ENCODE results near the gene DDX27.
"Not testable (repeated sequence)": the region's sequence is repeated elsewhere in the genome, so short reads cannot be mapped to it uniquely, and the experiment has no call there.

DDX27 gene

DNA sequence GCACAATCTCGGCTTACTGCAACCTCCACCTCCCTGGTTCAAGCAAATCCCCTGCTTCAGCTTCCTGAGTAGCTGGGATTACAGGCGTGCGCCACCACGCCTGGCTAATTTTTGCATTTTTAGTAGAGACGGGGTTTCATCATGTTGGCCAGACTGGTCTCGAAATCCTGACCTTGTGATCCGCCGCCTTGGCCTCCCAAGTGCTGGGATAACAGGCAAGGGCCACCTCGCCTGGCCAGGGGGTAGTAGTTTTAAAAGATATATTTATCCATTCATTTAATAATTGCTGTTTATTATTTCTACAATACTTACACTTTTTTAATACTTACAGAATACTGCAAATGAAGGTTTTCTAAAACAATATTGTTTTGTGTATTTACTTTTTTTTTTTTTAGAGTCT lies 15.5 kb upstream of the DDX27 start:
- no peak for DNase-seq

DNA sequence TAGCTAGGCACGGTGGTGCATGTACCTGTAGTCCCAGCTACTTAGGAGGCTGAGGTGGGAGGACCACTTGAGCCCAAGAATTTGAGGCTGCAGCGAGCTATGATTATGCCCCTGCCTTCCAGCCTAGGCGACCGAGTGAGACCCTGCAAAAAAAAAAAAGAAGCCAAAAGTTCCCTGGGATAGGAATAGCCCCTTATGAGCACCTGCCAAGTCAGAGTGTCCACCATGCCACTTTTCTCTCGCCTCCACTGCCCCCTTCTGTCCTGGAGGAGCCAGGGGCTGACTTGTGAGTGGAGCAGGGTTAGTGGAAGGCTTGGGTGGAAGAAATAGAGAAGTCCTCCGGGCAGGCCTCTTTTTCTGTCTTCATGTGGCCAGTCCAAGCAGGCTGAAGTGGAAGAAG lies 12.1 kb upstream of the DDX27 start:
- no peak for DNase-seq

DNA sequence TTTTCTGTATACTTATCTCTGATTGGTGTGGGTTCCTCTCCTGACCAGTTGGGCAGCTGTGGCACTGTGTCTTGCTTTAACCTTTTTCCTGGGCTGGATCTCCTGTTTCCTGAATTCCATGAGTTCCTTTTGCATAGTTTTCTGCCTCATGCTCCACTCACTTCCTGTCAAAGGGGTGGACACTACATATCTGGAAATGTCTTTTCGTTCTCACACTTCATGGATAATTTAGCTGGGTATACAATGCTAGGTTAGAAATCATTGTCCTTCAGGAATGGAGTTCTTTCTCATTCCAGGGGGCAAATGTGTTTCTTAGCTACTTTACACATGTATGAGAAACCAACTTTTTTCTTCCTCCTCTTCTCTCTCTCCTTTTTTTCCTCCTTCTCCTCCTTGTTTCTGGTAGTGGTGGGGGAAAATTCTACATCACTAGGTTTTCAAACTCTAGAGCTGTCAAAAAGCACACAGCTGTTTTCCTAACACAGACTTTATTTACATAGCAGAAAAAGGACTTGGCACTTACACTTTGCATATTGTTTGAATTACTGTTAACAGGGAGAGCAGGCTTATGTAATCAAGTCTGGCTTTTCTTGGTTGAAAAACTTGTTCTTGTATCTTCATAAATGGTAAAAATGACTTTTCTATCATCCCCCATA lies 9.0 kb upstream of the DDX27 start:
- no peak for DNase-seq

DNA sequence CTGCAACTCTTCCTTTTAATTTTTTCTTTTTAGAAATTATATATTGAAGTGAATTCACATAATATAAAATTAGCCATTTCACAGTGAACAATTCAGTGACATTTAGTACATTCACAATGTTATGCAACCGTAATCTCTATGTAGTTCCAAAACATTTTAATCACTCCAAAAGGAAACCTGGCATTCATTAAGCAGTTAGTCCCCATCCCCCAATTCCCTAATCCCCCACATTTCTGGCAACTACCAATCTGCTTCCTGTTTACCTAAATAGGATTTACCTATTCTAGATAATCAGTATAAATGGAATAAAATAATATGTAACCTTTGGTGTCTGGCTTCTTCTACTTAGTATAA lies 8.5 kb upstream of the DDX27 start:
- DNase-seq = no peak

DNA sequence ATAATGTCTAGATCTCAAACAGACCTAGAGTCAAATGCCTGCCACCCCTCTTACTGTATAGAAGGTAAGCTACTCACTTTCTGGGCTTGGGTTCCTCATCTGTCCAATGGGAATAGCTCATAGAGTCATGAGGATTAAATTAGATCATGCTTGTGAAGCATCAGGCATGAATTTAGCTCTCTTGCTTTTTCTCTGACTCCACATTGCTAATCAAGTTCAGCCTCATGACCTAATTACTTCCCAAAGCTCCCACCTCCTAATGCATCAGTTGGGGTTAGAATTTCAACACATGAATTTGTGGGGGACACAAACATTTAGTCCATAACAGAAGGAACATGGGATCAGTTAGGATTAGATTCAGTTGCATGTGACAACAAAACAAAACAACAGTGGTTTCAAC lies 4.6 kb upstream of the DDX27 start:
- DNase-seq = no peak

DNA sequence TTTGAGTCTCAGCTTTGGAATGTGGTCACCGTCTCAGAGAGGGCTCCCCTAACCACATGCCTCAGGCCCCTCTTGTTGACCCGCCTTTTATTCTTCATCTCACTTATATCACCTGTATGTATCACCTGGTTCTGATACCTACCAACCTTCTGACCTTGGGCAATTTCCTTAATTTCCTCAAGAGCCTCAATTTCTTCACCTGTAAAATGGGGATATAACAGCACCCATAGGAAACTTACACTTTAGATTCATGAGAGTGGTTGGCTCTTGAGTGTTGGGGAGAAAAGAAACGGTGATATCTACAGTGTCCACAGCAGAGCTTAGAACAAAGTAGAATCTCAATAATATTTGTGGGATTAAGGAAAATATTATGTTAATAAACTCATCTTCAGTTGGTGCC lies 4.0 kb upstream of the DDX27 start:
- no peak for DNase-seq

DNA sequence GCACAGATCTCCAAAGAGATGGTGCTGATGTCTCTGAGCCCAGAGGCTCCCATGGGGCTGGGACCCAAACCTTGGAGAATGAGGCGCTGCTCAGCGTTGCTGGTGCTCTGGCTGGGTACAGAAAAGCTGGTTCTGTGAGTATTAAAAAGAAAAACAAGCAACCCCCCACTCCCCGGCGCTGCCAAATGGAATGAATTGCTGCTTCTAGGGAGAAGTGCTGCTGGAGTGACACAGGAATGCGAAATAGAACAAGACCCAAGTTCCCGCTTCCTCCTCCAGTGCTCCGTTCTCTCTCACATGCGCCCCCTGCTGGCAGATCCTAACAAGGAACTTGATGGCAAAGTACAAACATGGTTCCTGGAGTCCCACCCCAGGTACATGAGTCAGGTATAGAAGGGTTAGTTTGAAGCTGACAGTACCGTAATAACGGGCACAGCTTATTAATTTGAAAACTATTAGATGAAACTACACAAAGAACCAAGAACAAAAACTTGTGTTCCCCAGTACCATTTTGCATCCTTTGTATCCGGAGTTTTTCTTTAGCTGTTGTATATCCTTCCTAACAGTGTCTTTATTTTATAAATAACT lies 2.1 kb upstream of the DDX27 start:
- DNase-seq = peak; percentile 87

DNA sequence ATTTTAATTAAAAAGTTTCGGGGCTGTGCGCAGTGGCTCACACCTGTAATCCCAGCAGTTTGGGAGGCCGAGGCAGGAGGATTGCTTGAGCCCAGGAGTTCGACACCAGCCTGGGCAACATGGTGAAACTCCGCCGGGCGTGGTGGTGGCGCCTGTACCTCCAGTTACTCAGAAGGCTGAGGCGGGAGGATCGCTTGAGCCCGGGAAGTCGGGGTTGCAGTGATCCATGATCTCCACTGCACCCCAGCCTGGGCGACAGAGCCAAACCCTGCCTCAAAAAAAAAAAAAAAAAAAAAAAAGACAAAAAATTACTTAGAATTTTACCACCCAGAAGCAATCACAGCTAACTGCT lies 501 bp upstream of the DDX27 start:
- not testable (repeated sequence) for DNase-seq

DNA sequence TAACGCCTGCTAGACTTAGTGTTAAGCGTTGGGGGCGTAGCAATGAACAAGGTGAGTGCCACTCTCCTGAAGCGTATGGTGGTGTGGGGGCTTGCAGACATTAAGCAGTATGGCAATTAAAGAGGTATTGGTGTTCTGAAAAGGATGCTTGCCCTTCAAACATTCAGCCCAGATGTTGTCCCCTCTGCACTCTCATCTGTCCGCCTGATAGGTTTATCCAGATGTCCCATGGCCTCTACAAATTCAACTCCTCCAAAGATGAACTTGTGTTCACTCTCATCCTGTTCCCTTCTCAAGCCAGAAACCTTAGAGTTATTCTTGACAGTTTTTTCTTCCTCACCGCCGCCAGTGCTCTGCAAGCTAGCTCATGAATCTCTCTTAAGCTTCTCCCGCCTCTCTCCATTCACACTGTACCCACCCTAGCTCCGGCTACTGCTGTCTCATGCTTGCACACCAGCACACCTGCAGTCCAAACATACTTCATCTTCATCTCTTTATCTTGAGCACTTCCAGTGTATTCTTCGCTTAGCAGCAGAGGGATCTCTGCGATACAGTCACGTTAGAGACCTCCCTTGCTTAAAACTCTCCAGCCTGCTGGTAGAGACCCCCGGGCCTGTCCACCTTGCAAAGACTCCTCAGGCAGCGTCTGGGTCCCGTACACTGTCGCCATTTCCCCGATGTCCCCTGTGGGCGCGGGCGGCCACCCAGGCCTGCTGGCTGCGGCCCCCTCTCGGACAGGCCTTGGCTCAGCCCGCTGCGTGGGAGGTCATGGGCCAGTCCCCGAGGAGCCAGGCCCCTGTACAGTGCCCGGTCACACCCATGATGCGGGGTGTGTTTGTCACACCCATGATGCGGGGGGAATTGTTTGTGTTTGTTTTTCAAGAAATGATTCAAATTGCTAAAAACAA lies 962 bp downstream of the DDX27 start:
- no peak for DNase-seq

DNA sequence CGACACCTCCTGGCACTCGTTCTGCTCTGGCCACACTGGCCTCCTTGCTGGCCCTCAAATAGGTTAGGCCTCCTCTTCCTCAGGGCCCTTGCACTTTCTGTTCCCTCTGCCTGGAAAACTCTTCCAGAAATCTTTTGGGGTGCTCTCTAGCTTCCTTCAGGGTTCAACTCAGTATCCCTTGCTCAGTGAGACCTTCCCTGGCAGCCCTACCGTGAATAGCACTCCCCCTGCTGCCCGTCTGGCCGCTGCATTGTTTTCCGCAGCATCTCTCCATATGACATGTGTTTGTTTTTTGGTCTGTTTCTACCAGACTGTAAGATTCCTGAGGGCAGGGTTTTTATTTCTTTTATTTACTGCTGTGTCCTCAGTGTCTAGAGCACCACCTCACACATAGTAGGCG lies 6.7 kb downstream of the DDX27 start:
- no peak for DNase-seq

DNA sequence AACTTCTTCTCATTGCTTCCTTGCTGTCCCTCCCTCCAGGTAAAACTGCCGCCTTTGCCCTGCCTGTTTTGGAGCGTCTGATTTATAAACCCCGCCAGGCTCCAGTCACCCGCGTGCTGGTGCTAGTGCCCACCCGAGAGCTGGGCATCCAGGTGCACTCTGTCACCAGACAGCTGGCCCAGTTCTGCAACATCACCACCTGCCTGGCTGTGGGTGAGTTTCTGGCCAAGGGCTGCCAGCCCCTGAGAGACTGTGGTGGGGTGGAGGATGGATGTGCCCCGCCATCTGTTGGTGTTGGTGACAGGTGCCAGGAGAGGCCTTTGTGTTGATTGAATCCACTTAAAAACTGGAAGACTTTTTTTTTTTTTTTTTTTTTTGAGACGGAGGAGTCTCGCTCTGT lies 9.5 kb downstream of the DDX27 start:
- DNase-seq = peak; percentile 62

DNA sequence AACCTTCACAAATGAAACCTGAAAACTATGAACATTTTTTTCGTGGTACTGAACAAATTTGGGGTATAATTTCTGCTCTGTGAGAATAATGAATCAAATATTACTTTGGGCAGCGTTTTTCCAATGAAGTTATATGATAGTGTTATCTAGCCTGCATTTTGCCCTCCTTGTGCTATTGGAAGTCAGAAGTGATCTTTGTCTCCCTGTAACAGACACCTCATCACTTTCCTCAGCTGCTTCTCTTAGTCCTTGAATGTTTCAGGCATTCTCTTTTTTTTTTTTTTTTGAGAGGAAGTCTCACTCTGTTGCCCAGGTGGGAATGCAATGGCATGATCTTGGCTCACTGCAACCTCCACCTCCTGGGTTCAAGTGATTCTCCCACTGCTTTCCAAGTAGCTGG lies 10.2 kb downstream of the DDX27 start:
- peak; percentile 23 for DNase-seq

DNA sequence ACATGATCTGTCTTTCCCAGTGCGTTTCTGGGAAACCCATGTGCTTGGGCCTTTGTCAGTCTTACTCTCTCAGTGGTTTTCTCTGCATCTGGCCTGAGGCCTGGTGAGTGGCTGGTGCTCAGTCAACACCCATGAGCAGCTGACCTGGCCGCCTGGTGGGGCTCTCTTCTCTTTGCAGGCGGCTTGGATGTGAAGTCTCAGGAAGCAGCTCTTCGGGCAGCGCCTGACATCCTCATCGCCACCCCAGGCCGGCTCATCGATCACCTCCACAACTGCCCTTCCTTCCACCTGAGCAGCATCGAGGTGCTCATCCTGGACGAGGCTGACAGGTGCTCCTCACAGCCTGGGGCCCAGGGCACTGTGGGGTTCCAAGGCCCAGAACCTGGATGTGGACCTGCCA lies 10.8 kb downstream of the DDX27 start:
- DNase-seq = peak; percentile 89

DNA sequence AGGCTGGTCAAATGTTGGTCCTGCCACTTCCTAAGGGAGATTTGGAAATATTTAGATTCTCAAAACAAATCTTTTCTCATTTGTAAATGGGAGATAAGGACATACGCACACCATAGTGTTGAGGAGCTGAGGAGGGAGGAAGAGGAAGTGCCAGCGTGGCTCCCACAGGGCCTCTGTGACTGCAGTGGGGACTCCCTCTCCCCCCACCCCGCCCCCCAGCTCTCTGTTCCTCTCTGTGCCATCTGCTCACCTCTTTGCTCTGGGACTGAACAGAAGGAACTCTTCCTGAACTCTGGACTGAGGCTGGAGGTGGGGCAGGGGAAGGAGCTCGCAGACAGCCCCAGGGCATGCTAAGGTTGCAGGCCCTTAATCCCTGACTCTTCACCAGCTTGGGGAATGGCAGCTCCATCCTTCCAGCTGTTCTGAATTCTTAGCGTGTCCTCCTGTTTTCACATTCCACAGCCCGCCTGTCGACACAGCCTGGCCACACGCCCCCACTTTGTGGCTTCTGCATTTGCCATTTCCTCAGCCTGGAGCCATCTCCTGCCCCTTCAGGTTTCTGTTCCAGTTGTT lies 11.4 kb downstream of the DDX27 start:
- no peak for DNase-seq

DNA sequence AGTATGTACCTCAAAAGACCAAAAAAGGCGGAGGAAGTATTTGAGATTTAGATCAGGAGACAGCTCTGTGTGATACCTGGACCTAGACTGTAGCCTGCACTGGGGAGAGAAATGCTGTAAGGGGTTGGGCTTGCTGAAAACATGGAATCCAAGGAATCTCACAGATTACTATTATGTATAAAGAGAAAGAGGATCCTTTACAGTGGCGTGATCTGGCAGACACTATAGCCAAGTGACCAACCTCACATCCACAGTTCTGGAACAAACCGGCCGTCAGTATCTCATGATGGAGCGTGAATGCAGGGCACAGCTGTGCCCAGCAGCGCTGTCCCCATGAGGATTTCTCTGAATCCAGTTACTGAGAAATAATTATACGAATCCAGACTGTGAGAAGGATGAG lies 12.3 kb downstream of the DDX27 start:
- no peak for DNase-seq

DNA sequence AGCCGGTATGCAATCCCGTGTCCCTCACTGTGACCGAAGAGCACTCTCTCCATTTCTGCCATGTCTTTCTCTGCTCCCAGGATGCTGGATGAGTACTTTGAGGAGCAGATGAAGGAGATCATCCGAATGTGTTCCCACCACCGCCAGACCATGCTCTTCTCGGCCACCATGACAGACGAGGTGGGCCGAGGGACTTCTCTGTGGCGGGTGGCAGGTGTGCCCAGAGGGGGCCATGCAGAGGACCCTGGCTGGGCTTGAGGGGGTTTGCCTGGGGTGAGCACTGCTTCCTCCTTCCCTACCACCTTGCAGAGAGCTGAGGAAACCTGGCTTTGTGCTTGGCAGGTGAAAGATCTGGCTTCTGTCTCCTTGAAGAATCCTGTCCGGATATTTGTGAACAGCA lies 14.0 kb downstream of the DDX27 start:
- DNase-seq = no peak

DNA sequence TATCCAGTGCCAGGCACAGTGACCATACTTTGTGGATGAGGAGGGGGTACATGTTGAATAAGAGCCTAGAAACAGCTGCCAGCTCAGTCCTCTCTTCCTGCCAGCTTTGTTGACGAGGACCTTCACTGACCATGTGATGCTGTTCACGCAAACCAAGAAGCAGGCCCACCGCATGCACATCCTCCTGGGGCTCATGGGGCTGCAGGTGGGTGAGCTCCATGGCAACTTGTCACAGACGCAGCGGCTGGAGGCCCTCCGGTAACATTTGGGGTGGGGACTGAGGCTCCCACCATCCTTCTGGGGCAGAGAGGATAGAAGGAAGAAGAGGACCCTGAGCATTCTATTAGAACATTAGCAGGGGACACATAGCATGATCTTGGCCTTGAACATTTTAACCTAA lies 15.6 kb downstream of the DDX27 start:
- no peak for DNase-seq

DNA sequence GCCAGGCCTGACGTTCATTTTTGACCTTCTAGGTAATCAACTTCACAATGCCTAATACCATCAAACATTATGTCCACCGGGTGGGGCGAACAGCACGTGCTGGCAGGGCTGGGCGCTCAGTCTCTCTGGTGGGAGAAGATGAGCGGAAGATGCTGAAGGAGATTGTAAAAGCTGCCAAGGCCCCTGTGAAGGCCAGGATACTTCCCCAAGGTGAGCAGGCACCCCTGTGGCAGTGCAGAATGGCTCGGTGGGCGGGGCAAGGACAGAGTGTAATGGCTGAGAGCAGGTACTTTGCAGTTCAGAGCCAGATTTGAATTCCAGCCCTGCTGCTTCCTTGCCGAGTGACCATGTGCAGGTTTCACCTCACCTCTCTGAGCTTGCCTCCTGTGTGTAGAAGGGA lies 17.1 kb downstream of the DDX27 start:
- no peak for DNase-seq

DNA sequence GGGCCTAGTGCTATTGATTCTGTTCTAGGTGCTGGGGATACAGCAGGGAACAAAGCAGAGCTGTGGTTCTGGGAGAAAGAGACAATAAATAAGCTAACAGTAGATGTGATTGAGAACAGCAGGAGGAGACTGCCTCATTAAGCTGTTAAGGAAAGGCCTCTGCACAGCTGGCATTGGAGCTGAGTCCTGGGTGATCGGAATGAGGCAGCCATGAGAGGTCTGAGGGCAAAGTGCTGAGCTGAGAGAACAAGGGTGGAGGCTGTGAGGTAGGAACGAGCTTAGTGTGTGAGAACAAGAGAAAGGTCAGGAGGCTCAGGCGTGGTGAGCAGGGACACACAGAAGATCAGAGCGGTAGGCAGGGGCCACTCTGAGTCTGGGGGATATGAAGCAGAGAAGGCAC lies 18.3 kb downstream of the DDX27 start:
- no peak for DNase-seq

DNA sequence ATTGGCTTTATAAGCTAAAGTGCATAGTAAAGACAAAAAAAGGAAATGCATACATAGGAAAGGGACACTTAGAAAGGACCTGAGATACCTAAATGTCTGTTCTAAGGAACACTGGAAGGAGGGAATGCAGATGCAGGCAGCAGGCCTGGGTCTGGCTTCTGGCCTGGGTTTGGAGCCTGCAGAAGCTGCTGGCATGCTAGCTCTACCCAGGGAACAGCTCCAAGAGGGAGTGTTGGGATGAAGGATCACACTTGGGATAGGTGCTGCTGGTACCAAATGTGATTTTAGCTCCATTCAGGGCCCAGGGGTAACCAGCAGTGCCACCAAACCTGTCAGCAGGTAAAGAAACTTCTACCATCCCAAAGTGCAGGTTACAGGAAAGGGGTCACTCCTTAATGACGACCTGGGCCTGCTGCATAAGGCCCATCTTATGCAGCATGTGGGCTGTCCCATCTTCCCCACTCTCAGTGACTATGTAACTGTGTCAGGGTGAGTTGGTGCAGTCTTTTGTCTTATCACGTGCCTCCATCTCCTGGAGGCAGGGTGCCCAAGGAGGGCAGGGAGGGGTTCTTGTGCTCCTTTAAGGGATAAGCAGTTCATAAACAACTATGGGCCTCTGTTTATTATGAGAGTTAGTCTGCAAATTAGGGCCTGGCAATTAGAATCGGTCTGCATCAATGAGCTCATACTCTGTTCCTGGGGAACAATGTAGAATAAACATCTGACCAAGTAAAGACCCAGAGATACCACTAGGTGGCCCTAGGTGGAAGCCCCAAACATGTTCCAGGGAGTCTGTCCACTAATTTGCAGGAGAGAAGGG lies 26.9 kb downstream of the DDX27 start:
- peak; percentile 29 for DNase-seq

DNA sequence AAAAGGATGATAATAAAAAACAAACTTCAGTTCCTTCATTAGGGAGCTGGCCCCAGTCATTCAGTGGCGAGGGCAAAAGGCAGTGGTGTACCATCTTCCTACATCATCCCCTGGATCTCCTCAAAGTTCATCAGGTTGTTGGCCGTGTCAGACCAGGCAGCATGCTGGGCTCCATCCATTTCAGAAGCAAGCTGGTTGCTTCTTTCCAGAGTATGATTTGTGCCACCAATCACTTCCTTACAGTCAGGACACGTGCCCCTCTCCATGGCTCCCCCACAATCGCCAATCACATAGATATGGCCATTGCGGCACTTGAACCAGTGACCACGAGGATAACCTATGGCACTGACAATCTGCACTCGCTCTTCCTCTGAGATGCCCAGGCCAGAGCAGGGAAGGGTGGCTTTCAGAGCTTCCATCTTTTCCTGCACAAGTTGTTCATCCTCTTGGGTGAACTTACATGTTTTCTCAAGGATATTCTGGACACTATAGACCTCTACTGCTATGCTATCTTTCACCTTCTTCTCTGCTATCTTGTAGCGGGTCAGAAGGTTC lies 28.0 kb downstream of the DDX27 start:
- no peak for DNase-seq

DNA sequence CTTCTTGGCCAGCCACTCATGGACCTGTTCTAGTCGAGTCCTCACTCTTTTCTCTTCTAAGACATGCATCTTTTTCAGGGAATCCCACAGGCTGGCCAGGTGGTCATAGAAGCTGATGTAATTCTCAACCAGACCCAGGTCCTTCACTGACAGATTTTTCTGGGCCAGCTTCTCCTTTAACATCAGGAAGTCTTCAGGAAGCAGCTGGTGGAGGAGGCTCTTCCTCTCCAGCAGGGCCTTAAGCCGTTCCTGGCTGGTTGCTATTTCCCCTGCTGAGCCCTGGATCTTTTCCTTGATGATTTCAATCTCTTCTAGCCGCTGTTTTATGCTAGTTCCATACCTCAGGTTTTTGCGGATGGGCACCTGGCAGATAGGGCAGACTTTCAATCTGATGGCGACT lies 28.6 kb downstream of the DDX27 start:
- DNase-seq = no peak

DNA sequence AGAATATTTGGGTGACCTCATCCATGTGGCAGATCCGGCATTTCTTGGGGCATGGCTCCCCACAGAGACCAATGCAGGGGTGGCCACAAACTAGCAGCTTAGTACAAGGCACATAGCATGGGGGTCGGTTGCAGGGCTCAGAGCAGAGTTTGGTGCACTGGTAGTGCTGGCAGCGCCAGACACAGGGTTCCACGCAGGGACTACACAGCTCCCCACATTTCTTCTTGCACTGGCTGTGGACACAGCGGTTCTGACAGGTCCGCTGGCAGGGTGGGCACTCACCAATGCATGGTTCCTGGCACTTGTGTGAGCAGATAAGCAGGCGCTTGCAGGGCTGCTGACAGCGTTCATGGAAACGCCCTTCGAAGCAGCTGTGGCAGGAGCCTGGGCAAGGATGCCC lies 29.1 kb downstream of the DDX27 start:
- no peak for DNase-seq
